ENCODE measurements around the gene CFAP100.

CFAP100 gene

DNA sequence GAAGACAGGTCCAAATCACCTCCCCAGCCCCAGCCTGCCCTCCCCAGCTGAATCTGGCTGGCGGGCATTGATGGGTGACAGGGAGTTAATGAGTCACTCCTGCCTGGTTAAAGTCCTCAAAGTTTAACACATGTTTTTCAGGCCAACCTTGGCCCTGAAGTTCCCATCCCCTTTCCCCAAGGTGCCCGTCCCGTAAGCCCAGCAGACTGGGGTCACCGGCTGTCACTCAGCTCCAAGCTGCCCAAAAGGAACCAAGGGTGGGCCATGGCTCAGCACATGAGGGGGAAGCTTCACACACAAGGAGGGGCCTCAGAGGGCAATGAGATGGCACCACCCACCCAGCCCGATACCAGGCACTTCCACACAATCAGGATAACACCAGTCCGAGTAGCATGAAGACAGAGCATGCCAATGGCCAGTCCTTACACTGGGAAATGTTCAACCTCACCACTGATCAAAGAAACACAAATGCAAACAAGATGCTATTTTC is 27.3 kb upstream of the CFAP100 start:
- Histone ChIP-seq H3K27ac (ENCODE audit: low read length) (no peak overlapping the region), H3K4me2 (ENCODE audit: low read length) (no peak overlapping the region), H3K9me3 (ENCODE audit: insufficient read depth, low read length) (no peaks in the 10 kb centered on the region), H4K20me1 (ENCODE audit: insufficient read depth, low read length) (no peaks in the 10 kb centered on the region), H3K9ac (ENCODE audit: low read length) (no peak overlapping the region), H3K4me1 (ENCODE audit: low read length) (no peaks in the 10 kb centered on the region), H3K79me2 (ENCODE audit: low read length) (no peaks in the 10 kb centered on the region), H3K27me3 (ENCODE audit: low read depth, low read length) (no peaks in the 10 kb centered on the region), H3K36me3 (replicated peaks; ENCODE audit: low read depth, low read length) (no peaks in the 10 kb centered on the region), H3K4me3 (ENCODE audit: low read length) (no peak overlapping the region), H2AFZ (ENCODE audit: low read depth, low read length) (no peak overlapping the region)
- TF ChIP-seq EZH2phosphoT487 (IDR thresholded peaks at IDR 0.05; ENCODE audit: low read depth) = no peak
- TF ChIP-seq, protein P1, sequence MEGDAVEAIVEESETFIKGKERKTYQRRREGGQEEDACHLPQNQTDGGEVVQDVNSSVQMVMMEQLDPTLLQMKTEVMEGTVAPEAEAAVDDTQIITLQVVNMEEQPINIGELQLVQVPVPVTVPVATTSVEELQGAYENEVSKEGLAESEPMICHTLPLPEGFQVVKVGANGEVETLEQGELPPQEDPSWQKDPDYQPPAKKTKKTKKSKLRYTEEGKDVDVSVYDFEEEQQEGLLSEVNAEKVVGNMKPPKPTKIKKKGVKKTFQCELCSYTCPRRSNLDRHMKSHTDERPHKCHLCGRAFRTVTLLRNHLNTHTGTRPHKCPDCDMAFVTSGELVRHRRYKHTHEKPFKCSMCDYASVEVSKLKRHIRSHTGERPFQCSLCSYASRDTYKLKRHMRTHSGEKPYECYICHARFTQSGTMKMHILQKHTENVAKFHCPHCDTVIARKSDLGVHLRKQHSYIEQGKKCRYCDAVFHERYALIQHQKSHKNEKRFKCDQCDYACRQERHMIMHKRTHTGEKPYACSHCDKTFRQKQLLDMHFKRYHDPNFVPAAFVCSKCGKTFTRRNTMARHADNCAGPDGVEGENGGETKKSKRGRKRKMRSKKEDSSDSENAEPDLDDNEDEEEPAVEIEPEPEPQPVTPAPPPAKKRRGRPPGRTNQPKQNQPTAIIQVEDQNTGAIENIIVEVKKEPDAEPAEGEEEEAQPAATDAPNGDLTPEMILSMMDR (IDR thresholded peaks at IDR 0.05; ENCODE audit: low read depth, low read length) = no peak

DNA sequence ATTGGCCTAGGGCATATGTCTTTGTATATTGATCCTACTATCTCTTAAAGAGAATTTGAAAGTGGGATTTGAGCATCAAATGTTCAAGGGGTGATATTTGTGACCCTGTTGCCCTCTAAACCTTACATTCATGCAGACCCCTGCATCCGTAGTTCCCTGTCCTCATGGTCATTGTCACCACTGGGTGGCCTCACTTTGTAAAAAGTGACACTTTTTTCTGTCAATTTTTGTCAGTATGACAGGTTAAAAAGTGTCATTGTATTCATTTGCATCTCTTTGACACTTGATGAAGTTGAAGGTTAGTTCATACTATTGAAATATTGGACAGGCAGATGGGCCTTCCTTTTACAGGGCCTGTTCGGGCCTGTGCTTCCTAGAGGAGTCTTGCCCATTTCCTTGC is 25.2 kb upstream of the CFAP100 start:
- H3K9ac ChIP-seq (ENCODE audit: low read length) = no peak overlapping the region
- H3K79me2 ChIP-seq (ENCODE audit: low read length) = no peaks in the 10 kb centered on the region
- H3K4me3 ChIP-seq (ENCODE audit: low read length) = no peak overlapping the region
- H3K27ac ChIP-seq (ENCODE audit: low read length) = no peak overlapping the region
- H3K4me2 ChIP-seq (ENCODE audit: low read length) = no peak overlapping the region
- no peaks in the 10 kb centered on the region for H4K20me1 ChIP-seq (ENCODE audit: insufficient read depth, low read length)
- no peaks in the 10 kb centered on the region for H3K27me3 ChIP-seq (ENCODE audit: low read depth, low read length)
- H3K36me3 ChIP-seq (replicated peaks; ENCODE audit: low read depth, low read length) = no peaks in the 10 kb centered on the region
- H3K4me1 ChIP-seq (ENCODE audit: low read length) = no peaks in the 10 kb centered on the region
- TF ChIP-seq, protein P1 (IDR thresholded peaks at IDR 0.05; ENCODE audit: low read depth, low read length) = peak; percentile 13; the same call in 1 of the 2 replicates
- no peak for TF ChIP-seq EZH2phosphoT487 (IDR thresholded peaks at IDR 0.05; ENCODE audit: low read depth)
- no peak overlapping the region for H2AFZ ChIP-seq (ENCODE audit: low read depth, low read length)
- no peaks in the 10 kb centered on the region for H3K9me3 ChIP-seq (ENCODE audit: insufficient read depth, low read length)

DNA sequence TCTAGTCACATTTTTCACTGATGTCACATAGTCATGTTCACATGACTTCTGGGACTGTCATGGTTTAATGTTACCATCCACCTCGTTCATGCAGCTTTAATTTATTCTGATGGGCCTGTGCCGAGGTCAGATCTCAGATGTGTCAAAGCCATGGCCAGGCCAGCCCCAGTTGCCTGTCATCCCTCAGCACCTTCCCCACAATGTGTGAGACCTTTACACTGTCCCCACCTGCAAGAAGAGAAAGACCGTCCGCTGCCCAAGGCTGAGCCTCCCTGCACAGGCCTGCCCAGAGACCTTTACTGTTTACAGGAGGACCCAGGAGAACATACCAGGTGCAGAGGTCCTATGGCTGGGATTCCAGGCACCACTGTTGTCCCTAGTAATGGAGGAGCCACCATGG is 24.7 kb upstream of the CFAP100 start:
- H4K20me1 ChIP-seq (ENCODE audit: insufficient read depth, low read length) = no peaks in the 10 kb centered on the region
- H3K4me1 ChIP-seq (ENCODE audit: low read length) = no peaks in the 10 kb centered on the region
- no peaks in the 10 kb centered on the region for H3K27me3 ChIP-seq (ENCODE audit: low read depth, low read length)
- TF ChIP-seq, protein P1 (IDR thresholded peaks at IDR 0.05; ENCODE audit: low read depth, low read length) = no peak
- TF ChIP-seq EZH2phosphoT487 (IDR thresholded peaks at IDR 0.05; ENCODE audit: low read depth) = no peak
- H3K79me2 ChIP-seq (ENCODE audit: low read length) = no peaks in the 10 kb centered on the region
- no peaks in the 10 kb centered on the region for H3K36me3 ChIP-seq (replicated peaks; ENCODE audit: low read depth, low read length)
- H3K4me3 ChIP-seq (ENCODE audit: low read length) = no peak overlapping the region
- H3K4me2 ChIP-seq (ENCODE audit: low read length) = no peak overlapping the region
- H3K27ac ChIP-seq (ENCODE audit: low read length) = no peak overlapping the region
- no peak overlapping the region for H3K9ac ChIP-seq (ENCODE audit: low read length)
- H2AFZ ChIP-seq (ENCODE audit: low read depth, low read length) = no peak overlapping the region
- H3K9me3 ChIP-seq (ENCODE audit: insufficient read depth, low read length) = no peaks in the 10 kb centered on the region

DNA sequence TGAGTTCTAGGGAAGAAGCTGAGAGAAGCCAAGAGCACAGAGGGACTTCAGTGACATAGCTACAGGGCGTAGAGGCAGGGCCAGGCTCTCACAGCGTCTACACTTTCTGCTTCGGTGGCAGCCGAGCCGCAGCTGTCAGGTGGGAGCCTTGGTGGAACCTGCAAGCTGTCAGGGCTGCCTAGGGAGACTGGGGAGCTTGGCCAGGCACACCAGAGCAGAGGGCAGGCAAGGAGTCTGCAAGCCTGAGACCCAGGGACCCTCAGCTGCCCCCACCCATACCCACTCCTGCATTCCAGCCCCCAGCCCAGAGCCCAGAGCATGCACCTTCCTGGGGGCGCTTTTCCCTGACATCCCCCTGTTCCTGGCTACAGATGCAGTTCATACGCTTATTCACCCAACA is 24.1 kb upstream of the CFAP100 start:
- TF ChIP-seq, protein P1 (IDR thresholded peaks at IDR 0.05; ENCODE audit: low read depth, low read length) = no peak
- TF ChIP-seq EZH2phosphoT487 (IDR thresholded peaks at IDR 0.05; ENCODE audit: low read depth) = no peak
- no peaks in the 10 kb centered on the region for H3K27me3 ChIP-seq (ENCODE audit: low read depth, low read length)
- H2AFZ ChIP-seq (ENCODE audit: low read depth, low read length) = no peak overlapping the region
- no peak overlapping the region for H3K4me2 ChIP-seq (ENCODE audit: low read length)
- no peak overlapping the region for H3K9ac ChIP-seq (ENCODE audit: low read length)
- H3K27ac ChIP-seq (ENCODE audit: low read length) = no peak overlapping the region
- H4K20me1 ChIP-seq (ENCODE audit: insufficient read depth, low read length) = no peaks in the 10 kb centered on the region
- no peaks in the 10 kb centered on the region for H3K79me2 ChIP-seq (ENCODE audit: low read length)
- no peaks in the 10 kb centered on the region for H3K4me1 ChIP-seq (ENCODE audit: low read length)
- no peaks in the 10 kb centered on the region for H3K9me3 ChIP-seq (ENCODE audit: insufficient read depth, low read length)
- H3K36me3 ChIP-seq (replicated peaks; ENCODE audit: low read depth, low read length) = no peaks in the 10 kb centered on the region
- no peak overlapping the region for H3K4me3 ChIP-seq (ENCODE audit: low read length)
